MM.1S (cell line): Measurements from ENCODE around the gene YPEL1.

Experiments used
- EZH2phosphoT487 ChIP-seq: fragments of 300-600 bp; sonication (generic); IDR thresholded peaks from 2 replicates; pipeline ENCODE4 v1.6.1; 2018; ENCODE audit warnings: antibody characterized with exemption, low read length
- TF ChIP-seq, protein P1 (sequence below): fragments of 300-600 bp; sonication (generic); IDR thresholded peaks from 2 replicates; pipeline ENCODE4 v1.5.1; 2016; ENCODE audit warnings: antibody characterized with exemption, low read length, mixed read lengths

DNA sequence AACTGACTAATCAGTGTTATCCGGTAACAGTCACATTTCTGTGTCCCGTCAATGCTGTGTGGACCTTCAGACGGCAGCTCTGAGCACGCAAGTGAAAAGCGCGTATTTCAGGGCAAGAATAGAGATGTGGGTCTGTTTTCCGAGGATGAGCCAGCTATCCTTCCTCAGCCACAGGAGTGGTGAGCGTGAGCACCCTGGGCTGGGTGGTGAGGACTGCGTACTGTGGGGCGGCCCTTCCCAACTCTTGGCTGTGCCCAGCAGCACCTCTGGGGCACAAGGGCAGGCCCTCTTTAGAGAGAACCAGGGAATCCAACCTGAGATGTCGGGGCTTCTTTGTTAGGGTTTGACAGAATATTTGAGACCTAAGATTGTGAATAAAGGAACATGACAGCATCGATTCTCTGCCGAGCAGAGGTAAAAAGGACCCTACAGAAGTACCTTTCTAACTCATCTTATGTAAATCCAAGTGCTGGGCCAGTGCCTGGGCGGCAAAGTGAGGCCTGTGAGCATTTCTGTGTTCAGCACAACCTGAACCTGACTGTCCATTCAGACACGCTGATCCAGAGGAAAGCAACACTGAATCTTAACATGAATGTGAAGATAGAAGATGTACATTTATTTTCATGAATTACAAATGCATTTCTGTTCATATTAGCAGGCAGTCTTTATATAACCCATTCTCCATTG lies 26.5 kb upstream of the YPEL1 start:
- TF ChIP-seq, protein P1, sequence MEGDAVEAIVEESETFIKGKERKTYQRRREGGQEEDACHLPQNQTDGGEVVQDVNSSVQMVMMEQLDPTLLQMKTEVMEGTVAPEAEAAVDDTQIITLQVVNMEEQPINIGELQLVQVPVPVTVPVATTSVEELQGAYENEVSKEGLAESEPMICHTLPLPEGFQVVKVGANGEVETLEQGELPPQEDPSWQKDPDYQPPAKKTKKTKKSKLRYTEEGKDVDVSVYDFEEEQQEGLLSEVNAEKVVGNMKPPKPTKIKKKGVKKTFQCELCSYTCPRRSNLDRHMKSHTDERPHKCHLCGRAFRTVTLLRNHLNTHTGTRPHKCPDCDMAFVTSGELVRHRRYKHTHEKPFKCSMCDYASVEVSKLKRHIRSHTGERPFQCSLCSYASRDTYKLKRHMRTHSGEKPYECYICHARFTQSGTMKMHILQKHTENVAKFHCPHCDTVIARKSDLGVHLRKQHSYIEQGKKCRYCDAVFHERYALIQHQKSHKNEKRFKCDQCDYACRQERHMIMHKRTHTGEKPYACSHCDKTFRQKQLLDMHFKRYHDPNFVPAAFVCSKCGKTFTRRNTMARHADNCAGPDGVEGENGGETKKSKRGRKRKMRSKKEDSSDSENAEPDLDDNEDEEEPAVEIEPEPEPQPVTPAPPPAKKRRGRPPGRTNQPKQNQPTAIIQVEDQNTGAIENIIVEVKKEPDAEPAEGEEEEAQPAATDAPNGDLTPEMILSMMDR, result no peak
- no peak for TF ChIP-seq EZH2phosphoT487
